Left ventricle myocardium superior (tissue), 1 donor: ENCODE results near the gene HIPK1. TPM values are rescaled to one million over a fixed set of nuclear protein-coding genes. Genes with fewer than 3 reads are reported as not detected.
"Not testable (repeated sequence)": the region's sequence is repeated elsewhere in the genome, so short reads cannot be mapped to it uniquely, and the experiment has no call there.

ENCODE experiments used
- ATAC-seq: fragments of 200-7000 bp; cut with Tn5 transposase; one replicate; pipeline ENCODE4 v1.9.1; 2020; ENCODE audit warnings: mild to moderate bottlenecking, moderate library complexity
- DNase-seq: peaks from one replicate; pipeline ENCODE4 v3.0.0-alpha.2; 2020
- intact Hi-C: fragments of 100-400 bp; cut with micrococcal nuclease; formaldehyde crosslinking; loops from one replicate; pipeline ENCODE4 v1.11.0; 2022
- total RNA-seq: library from RNA; stranded (reverse); fragmentation: NEBNext Ultra II Directional; extraction: Animal tissue kit (Norgen Biotek cat#: 25700); gene quantifications from one replicate; pipeline ENCODE4 v1.2.1, GENCODE V29; 2021
- donor health status: DM: no; HTN: yes; CAD: no; lungs with severe emphysema.

HIPK1 gene
- total RNA-seq, 1 donor from 2014 or later: 52.2 TPM

DNA sequence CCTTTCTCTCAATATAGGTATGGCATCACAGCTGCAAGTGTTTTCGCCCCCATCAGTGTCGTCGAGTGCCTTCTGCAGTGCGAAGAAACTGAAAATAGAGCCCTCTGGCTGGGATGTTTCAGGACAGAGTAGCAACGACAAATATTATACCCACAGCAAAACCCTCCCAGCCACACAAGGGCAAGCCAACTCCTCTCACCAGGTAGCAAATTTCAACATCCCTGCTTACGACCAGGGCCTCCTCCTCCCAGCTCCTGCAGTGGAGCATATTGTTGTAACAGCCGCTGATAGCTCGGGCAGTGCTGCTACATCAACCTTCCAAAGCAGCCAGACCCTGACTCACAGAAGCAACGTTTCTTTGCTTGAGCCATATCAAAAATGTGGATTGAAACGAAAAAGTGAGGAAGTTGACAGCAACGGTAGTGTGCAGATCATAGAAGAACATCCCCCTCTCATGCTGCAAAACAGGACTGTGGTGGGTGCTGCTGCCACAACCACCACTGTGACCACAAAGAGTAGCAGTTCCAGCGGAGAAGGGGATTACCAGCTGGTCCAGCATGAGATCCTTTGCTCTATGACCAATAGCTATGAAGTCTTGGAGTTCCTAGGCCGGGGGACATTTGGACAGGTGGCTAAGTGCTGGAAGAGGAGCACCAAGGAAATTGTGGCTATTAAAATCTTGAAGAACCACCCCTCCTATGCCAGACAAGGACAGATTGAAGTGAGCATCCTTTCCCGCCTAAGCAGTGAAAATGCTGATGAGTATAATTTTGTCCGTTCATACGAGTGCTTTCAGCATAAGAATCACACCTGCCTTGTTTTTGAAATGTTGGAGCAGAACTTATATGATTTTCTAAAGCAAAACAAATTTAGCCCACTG lies 11.5 kb downstream of the HIPK1 start:
- no peak for DNase-seq
- intact Hi-C loops: no loop called here
- no peak for ATAC-seq

DNA sequence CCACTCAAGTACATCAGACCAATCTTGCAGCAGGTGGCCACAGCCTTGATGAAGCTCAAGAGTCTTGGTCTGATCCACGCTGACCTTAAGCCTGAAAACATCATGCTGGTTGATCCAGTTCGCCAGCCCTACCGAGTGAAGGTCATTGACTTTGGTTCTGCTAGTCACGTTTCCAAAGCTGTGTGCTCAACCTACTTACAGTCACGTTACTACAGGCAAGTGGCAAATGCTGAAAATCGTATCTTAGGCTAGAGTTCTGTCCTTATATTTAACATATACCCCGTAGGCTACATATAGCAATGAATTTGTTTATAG lies 12.1 kb downstream of the HIPK1 start:
- DNase-seq (no peak), ATAC-seq (no peak)
- intact Hi-C loops: no loop called here

DNA sequence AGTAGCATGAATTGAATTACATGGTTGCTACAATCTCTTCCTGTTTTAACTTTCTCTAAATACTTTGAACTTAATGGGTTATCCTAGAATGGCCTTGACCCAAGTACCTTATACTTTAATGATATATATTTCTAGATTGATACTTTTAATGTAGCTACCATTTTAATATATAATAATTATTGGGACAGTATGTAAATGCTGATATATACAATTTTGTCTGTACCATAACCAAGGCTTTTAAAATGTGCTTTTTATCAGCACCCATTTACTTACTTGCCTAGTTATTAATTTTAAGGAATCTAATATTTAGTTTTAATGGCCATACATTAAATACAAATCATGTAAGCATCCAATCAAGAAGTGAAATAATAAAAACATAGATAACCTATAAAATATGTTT lies 13.4 kb downstream of the HIPK1 start:
- DNase-seq (no peak), ATAC-seq (no peak)
- intact Hi-C loops: no loop called here

DNA sequence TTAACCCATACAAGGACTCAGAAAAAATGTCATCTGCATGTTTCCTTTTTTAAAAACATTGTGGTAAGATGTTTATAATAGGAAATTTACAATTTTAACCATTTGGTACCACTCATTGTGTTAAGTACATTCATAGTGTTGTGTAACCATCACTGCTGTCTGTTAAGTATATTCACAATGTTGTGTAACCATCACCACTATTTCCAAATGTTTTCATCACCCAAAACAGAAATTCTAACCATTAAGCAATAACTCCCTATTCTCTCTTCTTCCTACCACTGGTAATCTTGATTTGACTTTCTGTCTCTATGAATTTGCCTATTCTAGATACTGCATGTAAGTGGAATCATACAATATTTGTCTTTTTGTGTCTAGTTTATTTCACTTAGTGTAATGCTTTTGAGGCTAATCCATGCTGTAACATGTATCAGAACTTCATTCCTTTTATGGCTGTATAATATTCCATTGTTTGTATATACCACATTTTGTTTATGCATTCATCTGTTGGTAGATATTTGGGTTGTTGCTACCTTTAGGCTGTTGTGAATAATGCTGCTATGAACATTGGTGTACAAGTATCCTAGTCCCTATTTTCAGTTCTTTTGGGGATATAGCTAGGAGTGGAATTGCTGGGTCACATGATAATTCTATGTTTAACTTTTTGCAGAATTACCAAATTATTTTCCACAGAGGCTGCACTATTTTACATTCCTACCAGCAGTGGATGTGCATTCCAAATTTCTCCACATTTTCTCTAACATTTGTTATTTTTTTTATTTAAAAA lies 14.1 kb downstream of the HIPK1 start:
- intact Hi-C loops: no loop called here
- DNase-seq (no peak), ATAC-seq (no peak)

DNA sequence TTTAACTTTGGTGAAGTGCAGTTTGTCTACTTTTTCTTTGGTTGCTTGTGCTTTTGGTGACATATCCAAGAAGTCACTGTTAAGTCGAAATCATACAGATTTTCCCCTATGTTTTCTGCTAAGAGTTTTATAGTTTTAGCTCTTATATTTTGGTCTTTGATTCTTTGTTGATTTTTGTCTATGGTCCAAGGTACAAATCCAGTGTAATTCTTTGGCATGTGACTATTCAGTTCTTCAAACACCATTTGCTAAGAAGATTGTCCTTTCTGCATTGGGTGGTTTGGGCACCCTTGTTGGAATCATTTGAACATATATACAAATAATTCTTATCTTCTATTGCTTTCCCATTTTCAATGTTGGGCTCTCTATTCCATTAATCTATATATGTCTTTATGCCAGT lies 16.2 kb downstream of the HIPK1 start:
- DNase-seq: no peak
- no peak for ATAC-seq
- intact Hi-C loops: no loop called here

DNA sequence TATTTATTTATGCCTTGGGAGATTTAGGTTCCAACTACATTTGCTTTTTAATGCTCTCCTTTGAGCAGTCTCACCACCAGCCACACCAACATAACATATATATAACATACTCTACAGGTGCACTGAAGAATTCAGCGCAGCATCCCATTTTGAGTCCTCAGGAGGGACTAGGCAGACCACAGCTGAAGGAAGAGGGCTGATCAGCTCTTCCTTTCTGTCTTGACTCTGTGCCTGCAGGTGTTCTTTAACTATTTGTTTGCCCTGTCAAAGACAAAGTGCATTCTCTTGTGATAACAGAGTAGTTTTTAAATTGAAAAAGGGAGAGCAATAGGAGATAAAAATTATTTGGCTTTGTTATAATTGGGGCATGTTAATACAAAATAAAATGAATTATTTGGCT lies 17.0 kb downstream of the HIPK1 start:
- ATAC-seq: no peak
- intact Hi-C loops: no loop called here

DNA sequence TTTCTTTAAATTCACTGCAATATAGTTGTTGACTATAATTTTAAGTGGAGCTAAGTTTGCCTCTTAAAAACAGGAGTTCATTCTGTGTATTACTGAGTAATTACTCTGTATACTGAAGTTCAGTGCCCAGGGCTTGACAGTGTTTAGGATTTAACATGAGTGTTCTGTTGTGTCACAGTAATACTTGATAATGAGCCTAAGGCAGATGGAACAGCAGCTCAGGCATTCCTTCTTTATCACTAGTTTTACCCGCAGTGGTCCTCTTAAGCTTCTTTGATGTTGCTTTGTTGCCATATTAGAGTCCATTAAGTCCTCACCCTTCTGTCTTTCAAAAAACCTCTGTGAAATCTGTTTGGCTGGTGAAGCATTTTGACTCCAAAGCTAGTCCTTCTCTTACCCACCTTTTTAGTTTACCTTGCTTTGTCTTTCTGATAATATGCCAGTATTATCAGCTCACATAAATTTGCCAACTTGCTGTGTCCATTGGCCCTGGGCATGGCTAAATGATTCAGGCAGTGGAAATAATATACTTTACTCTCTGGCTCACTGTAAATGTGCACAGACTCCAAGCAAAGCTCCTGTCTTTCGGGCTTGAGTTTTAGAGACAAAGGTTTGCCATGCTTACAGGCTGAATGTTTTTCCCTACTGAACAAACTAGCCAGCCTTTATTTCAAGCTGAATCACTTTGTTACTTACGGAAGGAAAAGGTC lies 17.7 kb downstream of the HIPK1 start:
- DNase-seq (no peak), ATAC-seq (peak; percentile 58)
- intact Hi-C loops: no loop called here

More for the DNA sequence above, 17.0 kb downstream of the HIPK1 start:
- DNase-seq: no peak

DNA sequence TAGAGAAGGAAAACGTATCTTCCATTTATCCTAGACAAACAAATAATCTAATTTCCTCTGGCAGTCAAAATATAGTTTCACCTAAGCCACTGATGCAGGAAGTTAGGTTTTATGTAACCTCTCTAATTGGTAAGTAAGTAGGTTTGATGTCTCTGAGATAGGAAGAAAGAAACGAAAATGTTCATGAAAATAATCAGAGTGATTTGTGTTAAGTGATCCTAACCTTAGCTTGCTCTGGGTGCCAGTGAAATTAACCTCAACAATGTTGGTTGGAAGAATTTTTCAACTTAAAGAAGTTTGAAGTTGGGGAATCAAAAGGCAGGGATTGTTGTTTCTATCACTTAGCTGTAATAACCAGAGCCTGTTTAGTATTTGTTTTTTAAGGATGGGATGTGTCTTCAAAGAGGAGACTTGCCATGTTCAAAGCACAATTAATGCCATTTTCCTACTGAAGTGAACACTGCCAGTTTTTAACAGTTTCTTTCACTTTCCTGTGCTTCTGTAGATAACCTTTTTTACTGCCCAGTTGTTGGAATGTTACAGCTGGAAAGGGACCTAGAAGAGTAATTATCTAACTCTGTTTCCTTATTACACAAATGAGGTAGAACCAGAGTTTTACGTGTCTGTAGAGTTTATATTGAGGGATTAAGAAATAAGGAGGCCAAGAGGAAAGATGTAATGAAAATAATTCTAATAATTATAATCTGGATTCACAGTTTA lies 18.4 kb downstream of the HIPK1 start:
- intact Hi-C loops: no loop called here
- ATAC-seq (no peak), DNase-seq (no peak)

DNA sequence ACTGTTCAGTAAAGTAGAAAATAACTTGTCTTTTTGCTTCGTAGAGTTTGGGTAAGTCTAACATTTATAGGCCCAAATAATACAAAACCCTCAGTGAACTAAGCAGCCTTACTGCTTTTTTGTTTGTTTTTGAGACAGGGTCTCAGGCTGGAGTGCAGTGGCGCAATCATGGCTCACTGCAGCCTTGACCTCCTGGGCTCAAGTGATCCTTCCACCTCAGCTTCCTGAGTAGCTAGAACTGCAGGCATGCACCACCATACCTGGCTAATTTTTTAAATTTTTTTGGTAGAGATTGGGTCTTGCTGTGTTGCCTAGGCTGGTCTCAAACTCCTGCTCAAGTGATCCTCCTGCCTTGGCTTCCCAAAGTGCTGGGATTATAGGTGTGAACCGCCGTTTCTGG lies 19.0 kb downstream of the HIPK1 start:
- intact Hi-C loops, DNase-seq: not testable (repeated sequence)

DNA sequence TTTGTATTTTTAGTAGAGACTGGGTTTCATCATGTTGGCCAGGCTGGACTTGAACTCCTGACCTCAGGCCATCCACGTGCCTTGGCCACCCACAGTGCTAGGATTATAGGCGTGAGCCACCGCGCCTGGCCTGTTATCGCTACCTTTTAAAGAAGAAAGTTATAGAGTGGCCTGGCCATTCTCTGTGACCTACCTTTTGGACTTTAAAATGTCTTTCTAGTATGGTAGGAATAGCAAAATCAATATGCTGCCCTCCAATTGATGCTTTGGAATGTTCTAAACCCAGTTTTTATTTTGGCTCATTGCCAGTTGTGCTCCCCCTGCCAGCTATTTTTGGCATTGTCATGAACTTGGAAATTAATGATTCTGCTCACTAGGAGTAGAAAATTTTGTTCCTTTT lies 19.9 kb downstream of the HIPK1 start:
- intact Hi-C loops: no loop called here
- DNase-seq (peak; percentile 35), ATAC-seq (no peak)

More for the DNA sequence above, 19.0 kb downstream of the HIPK1 start:
- not testable (repeated sequence) for ATAC-seq

DNA sequence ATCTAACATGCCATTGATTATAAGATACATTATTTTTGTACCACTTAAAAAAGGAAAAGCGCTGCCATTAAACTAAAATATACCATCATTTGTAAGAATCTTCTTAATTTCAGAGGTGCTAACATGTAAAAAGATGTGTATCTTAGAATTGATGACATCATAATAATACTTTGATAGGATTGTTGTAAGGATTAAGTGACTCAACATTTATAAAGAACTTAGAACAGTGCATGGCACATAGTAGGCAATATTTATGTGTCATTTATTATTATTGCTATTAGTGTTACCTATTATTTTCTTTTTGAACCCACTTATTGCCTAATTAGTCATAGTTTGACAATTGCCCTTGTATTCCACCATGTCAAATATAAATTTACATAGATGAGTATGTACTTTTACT lies 21.8 kb downstream of the HIPK1 start:
- ATAC-seq: no peak
- intact Hi-C loops: no loop called here
- DNase-seq: no peak

DNA sequence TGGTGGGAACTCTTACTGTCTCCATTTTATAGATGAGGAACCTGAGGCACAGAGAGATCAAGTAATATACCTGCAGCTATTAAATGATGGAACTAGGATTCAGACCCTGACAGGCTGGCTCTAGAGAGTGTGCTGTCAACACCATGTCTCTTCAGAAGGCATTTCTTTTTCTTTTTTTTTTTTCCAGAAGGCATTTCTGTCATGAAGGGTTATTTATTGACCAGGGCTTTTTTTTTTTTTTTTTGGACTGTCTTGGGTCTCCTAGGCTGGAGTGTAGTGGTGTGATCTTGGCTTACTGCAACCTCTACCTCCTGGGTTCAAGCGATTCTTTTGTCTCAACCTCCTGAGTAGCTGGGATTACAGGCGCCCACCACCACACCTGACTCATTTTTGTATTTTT lies 22.6 kb downstream of the HIPK1 start:
- ATAC-seq (no peak), DNase-seq (no peak)
- intact Hi-C loops: no loop called here

DNA sequence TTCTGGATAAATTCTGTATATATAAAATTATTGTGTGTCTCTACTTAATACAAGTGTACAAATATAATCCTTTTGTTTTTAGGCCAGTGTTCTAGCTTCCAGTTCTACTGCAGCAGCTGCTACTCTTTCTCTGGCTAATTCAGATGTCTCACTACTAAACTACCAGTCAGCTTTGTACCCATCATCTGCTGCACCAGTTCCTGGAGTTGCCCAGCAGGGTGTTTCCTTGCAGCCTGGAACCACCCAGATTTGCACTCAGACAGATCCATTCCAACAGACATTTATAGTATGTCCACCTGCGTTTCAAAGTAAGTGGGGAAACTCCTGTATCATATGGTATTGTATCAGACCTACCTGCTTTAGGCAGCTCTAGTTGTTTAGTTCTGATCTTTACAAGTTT lies 28.9 kb downstream of the HIPK1 start:
- ATAC-seq: no peak
- intact Hi-C loops: no loop called here

DNA sequence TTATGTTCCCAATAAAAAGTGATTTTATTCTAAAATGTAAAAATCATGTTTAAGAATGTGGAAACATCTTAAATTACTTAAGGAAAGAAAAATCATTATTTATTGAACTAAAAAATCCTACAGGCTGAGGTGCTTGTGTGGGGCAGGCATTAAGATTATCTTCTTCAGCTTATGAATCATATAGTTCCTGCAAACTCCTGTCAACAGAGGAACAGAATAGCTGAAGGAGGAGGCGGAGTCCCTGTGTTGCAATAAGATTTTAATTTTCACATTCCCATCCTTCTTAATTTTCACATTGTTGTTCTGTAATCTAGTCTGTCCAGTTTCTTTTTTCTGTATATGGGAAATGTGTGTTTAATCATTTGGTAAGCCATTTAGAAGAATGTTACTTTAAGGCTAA lies 29.6 kb downstream of the HIPK1 start:
- no peak for DNase-seq
- intact Hi-C loops: no loop called here
- no peak for ATAC-seq

More for the DNA sequence above, 28.9 kb downstream of the HIPK1 start:
- DNase-seq: no peak

DNA sequence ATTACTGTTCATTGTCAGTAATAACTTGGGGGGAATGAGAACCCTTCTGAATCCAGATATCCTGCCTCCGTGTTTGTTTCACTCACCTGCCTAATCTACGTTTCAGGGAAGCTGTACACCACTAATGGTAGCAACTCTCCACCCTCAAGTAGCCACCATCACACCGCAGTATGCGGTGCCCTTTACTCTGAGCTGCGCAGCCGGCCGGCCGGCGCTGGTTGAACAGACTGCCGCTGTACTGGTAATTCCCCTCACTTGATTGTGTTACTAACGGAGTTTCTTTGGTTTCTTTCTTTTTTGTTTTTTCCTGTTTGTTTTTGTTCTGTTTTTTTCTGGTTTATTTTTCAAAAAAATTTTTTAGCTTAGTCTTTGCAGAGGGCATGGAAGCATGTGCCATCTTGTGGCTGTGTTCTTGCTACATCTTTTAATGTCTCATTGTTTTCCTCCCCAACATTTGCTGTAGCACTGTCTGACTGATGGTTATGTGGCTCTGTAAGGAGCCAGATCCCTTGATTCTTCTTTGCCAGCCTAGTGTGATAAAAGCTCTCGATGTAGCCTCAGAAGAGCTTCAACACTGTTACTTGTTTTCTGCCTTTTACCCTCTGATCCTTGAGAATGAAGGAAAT lies 34.3 kb downstream of the HIPK1 start:
- intact Hi-C loops: no loop called here
- ATAC-seq (no peak), DNase-seq (no peak)

DNA sequence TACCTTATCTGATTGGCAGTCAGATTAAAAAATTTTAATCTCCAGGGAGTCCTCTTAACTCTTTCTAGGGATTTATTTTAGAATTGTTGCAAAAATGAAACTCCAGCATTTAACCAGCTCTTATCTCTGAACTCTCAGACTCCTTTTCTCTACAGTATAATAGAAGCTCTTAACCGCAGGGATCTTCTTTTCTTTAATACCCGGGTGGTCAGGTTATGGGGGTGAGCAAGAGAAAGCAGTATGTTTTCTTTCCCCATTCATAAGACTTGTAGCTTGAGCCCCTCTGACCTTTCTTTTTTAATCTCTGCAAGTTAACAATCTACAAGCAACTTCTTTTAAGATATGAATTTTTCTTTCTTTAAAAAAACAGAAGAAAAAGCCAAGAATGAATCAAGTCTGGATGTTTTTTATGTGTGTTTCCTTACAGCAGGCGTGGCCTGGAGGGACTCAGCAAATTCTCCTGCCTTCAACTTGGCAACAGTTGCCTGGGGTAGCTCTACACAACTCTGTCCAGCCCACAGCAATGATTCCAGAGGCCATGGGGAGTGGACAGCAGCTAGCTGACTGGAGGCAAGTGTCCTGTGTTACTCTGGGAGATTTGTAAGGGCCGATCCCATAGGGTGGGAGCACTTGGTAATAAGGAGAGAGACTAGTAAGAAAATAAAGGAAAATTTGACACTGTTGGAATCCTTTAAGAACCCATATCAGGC lies 36.7 kb downstream of the HIPK1 start:
- intact Hi-C loops: no loop called here

DNA sequence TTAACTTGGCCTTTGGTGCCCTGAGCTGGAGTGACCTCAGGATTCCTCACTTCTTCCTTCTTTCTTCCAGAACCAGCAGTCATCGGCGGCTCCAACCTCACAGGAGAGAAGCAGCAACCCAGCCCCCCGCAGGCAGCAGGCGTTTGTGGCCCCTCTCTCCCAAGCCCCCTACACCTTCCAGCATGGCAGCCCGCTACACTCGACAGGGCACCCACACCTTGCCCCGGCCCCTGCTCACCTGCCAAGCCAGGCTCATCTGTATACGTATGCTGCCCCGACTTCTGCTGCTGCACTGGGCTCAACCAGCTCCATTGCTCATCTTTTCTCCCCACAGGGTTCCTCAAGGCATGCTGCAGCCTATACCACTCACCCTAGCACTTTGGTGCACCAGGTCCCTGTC lies 43.8 kb downstream of the HIPK1 start:
- intact Hi-C loops: no loop called here
- ATAC-seq: no peak
- no peak for DNase-seq

More for the DNA sequence above, 36.7 kb downstream of the HIPK1 start:
- DNase-seq (no peak), ATAC-seq (peak; percentile 24)

DNA sequence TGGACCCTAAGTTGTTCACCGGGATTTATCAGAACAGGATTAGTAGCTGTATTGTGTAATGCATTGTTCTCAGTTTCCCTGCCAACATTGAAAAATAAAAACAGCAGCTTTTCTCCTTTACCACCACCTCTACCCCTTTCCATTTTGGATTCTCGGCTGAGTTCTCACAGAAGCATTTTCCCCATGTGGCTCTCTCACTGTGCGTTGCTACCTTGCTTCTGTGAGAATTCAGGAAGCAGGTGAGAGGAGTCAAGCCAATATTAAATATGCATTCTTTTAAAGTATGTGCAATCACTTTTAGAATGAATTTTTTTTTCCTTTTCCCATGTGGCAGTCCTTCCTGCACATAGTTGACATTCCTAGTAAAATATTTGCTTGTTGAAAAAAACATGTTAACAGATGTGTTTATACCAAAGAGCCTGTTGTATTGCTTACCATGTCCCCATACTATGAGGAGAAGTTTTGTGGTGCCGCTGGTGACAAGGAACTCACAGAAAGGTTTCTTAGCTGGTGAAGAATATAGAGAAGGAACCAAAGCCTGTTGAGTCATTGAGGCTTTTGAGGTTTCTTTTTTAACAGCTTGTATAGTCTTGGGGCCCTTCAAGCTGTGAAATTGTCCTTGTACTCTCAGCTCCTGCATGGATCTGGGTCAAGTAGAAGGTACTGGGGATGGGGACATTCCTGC lies 46.2 kb downstream of the HIPK1 start:
- DNase-seq (no peak), ATAC-seq (no peak)
- intact Hi-C loops: no loop called here
